WTC11 (cell line): ENCODE results near the gene EMX1. TPM values are rescaled to one million over a fixed set of nuclear protein-coding genes. Genes with fewer than 3 reads are reported as not detected.

Experiments
- ATAC-seq: fragments of 200-7000 bp; cut with Tn5 transposase; 2 replicates; pipeline ENCODE4 v1.10.0; 2021; ENCODE audit warnings: mild to moderate bottlenecking, moderate library complexity
- CTCF ChIA-PET: fragments of 300-600 bp; sonication (Branson Sonifier 250); formaldehyde crosslinking; loops from one replicate; lab custom pipeline; 2021; ENCODE audit warnings: antibody characterized with exemption; lab: Charles Lee
- POLR2A ChIA-PET: fragments of 350-600 bp; sonication (Branson Sonifier 250); formaldehyde crosslinking; loops from one replicate; lab custom pipeline; 2021; ENCODE audit warnings: antibody characterized with exemption; lab: Charles Lee
- DNase-seq: peaks from one replicate; pipeline ENCODE4 v3.0.0; 2021; ENCODE audit warnings: low spot score
- H3K27ac Mint-ChIP-seq: 2 replicates; pipeline ENCODE4 v1.8.0; 2021; ENCODE audit warnings: mixed read lengths
- H3K27me3 Mint-ChIP-seq: 2 replicates; pipeline ENCODE4 v1.8.0; 2021; ENCODE audit warnings: low read depth, mild to moderate bottlenecking, moderate library complexity, mixed read lengths
- H3K36me3 Mint-ChIP-seq: 2 replicates; pipeline ENCODE4 v1.8.0; 2021; ENCODE audit warnings: mixed read lengths
- H3K4me1 Mint-ChIP-seq: 2 replicates; pipeline ENCODE4 v1.8.0; 2022; ENCODE audit warnings: mixed read lengths
- H3K4me3 Mint-ChIP-seq: 2 replicates; pipeline ENCODE4 v1.8.0; 2021; ENCODE audit warnings: mild to moderate bottlenecking, moderate library complexity, mixed read lengths
- H3K9me3 Mint-ChIP-seq: 2 replicates; pipeline ENCODE4 v1.8.0; 2021; ENCODE audit warnings: mixed read lengths
- ARID4B ChIP-seq: sonication (generic); formaldehyde crosslinking; IDR thresholded peaks from 2 replicates; pipeline ENCODE4 v1.8.0; 2023; ENCODE audit warnings: missing genetic modification reagents, mild to moderate bottlenecking, borderline replicate concordance
- ATF6 ChIP-seq: sonication (generic); formaldehyde crosslinking; IDR thresholded peaks from 2 replicates; pipeline ENCODE4 v1.8.1; 2023; ENCODE audit warnings: mild to moderate bottlenecking, missing genetic modification reagents
- CREM ChIP-seq: sonication (generic); formaldehyde crosslinking; IDR thresholded peaks from 2 replicates; pipeline ENCODE4 v1.8.1; 2022; ENCODE audit warnings: mild to moderate bottlenecking, missing genetic modification reagents, moderate library complexity
- CTCF ChIP-seq: fragments of 200-600 bp; IDR thresholded peaks from 2 replicates; pipeline ENCODE4 v1.8.0; 2022; ENCODE audit warnings: antibody characterized with exemption
- FOXJ3 ChIP-seq: sonication (generic); formaldehyde crosslinking; IDR thresholded peaks from 2 replicates; pipeline ENCODE4 v1.9.0; 2021; ENCODE audit warnings: missing genetic modification reagents, mild to moderate bottlenecking, borderline replicate concordance
- FOXP4 ChIP-seq: sonication (generic); formaldehyde crosslinking; IDR thresholded peaks from 2 replicates; pipeline ENCODE4 v1.8.0; 2022; ENCODE audit warnings: mild to moderate bottlenecking, missing genetic modification reagents
- GTF2I ChIP-seq: fragments of 250-450 bp; sonication (Bioruptor Pico); conservative IDR thresholded peaks from 2 replicates; pipeline ENCODE4 v1.4.0; 2021; ENCODE audit warnings: mild to moderate bottlenecking
- NFATC4 ChIP-seq: fragments of 250-450 bp; sonication (Bioruptor Pico); IDR thresholded peaks from 2 replicates; pipeline ENCODE4 v1.9.0; 2021; ENCODE audit warnings: mild to moderate bottlenecking
- NFYB ChIP-seq: sonication (generic); formaldehyde crosslinking; conservative IDR thresholded peaks from 2 replicates; pipeline ENCODE4 v1.8.0; 2022; ENCODE audit warnings: low read depth, missing genetic modification reagents
- SOX15 ChIP-seq: fragments of 250-450 bp; sonication (Bioruptor Pico); IDR thresholded peaks from 2 replicates; pipeline ENCODE4 v1.9.0; 2021; ENCODE audit warnings: mild to moderate bottlenecking
- TCF7 ChIP-seq: sonication (generic); formaldehyde crosslinking; IDR thresholded peaks from 2 replicates; pipeline ENCODE4 v1.8.0; 2022; ENCODE audit warnings: mild to moderate bottlenecking, low read depth, missing genetic modification reagents, moderate library complexity
- TP53 ChIP-seq: sonication (generic); formaldehyde crosslinking; IDR thresholded peaks from 2 replicates; pipeline ENCODE4 v1.8.1; 2023; ENCODE audit warnings: mild to moderate bottlenecking, missing genetic modification reagents
- USF1 ChIP-seq: sonication (generic); formaldehyde crosslinking; IDR thresholded peaks from 2 replicates; pipeline ENCODE4 v1.8.0; 2022; ENCODE audit warnings: mild to moderate bottlenecking, missing genetic modification reagents
- ZNF317 ChIP-seq: sonication (generic); formaldehyde crosslinking; IDR thresholded peaks from 2 replicates; pipeline ENCODE4 v1.8.1; 2023; ENCODE audit warnings: low read depth, mild to moderate bottlenecking, moderate library complexity, missing genetic modification reagents, borderline replicate concordance
- ZNF425 ChIP-seq: fragments of 250-450 bp; sonication (Bioruptor Pico); conservative IDR thresholded peaks from 2 replicates; pipeline ENCODE4 v1.9.0; 2021; ENCODE audit warnings: mild to moderate bottlenecking
- ZNF512 ChIP-seq: sonication (generic); formaldehyde crosslinking; IDR thresholded peaks from 2 replicates; pipeline ENCODE4 v1.8.1; 2022; ENCODE audit warnings: missing genetic modification reagents, borderline replicate concordance
- ZSCAN18 ChIP-seq: fragments of 250-450 bp; sonication (Bioruptor Pico); IDR thresholded peaks from 2 replicates; pipeline ENCODE4 v2.1.2; 2022; ENCODE audit warnings: mild to moderate bottlenecking, moderate library complexity
- total RNA-seq: library from RNA; stranded (reverse); gene quantifications from 3 replicates; pipeline ENCODE4 v1.2.3, GENCODE V29; 2021

EMX1 gene
- total RNA-seq, 1 experiment from 2014 or later = 3.8 TPM

- DNase-seq = no peak
- no peak for ATAC-seq
- POLR2A ChIA-PET = no interaction called here
- Mint-ChIP-seq H3K4me1 (peaks cover 39% of the 10 kb centered on the region), H3K4me3 (no peak overlapping the region), H3K9me3 (no peaks in the 10 kb centered on the region), H3K27ac (no peak overlapping the region), H3K36me3 (peaks cover 10% of the 10 kb centered on the region), H3K27me3 (peaks cover 21% of the 10 kb centered on the region)
- CTCF ChIA-PET = interaction anchor here (0.9 to 14.9 kb wide), 5 partner anchors 9 to 56 kb away, joined by 3 to 218 read pairs (median 5); no protein-coding TSS in a partner anchor
- no peak for TF ChIP-seq FOXP4 (CRISPR knock-in tag)
- no peak for TF ChIP-seq ZNF512
- no peak for TF ChIP-seq SOX15
- no peak for TF ChIP-seq FOXJ3
- TF ChIP-seq NFYB (CRISPR knock-in tag) = no peak
- no peak for TF ChIP-seq NFATC4
- no peak for TF ChIP-seq ZNF317 (CRISPR knock-in tag)
- TF ChIP-seq GTF2I = no peak
- TF ChIP-seq CTCF = no peak
- no peak for TF ChIP-seq CREM (CRISPR knock-in tag)
- TF ChIP-seq ZNF425 (CRISPR knock-in tag) = no peak
- no peak for TF ChIP-seq ATF6 (CRISPR knock-in tag)
- no peak for TF ChIP-seq TCF7 (CRISPR knock-in tag)
- TF ChIP-seq TP53 (CRISPR knock-in tag) = no peak
- no peak for TF ChIP-seq USF1
- no peak for TF ChIP-seq ARID4B (CRISPR knock-in tag)
- TF ChIP-seq ZSCAN18 = no peak
Measured at GRCh38 chr2:72943540-72944395, 26.4 kb downstream of the EMX1 start.
